ENCODE measurements around the gene SLC4A9. TPM values are rescaled to one million over a fixed set of nuclear protein-coding genes. Genes with fewer than 3 reads are reported as not detected.

The SLC4A9 gene
- total RNA-seq, 4 donors from 2014 or later, result 0.48 to 3.0 (median 0.82) TPM; not detected in 1

GRCh38 chr5:140400730-140401361 is 40.9 kb downstream of the SLC4A9 start:
- 0 to 1% methylated on average over 2 to 54 of the region's 54 CpGs for WGBS, 2 donors (ENCODE audit: low coverage in 1 of 2)
- peak overlapping the region; percentile 92 to 99 (median 96) for H3K27ac ChIP-seq
- H3K27me3 ChIP-seq, result no peaks in the 10 kb centered on the region
- H3K4me1 ChIP-seq, result peaks cover 18 to 41% (median 32%) of the 10 kb centered on the region in 4 donors
- H3K36me3 ChIP-seq, result no peaks in the 10 kb centered on the region
- no peak for TF ChIP-seq CTCF (IDR thresholded peaks at IDR 0.05)
- no peak for TF ChIP-seq EP300 (IDR thresholded peaks at IDR 0.05; ENCODE audit: low read depth)
- TF ChIP-seq POLR2A (IDR thresholded peaks at IDR 0.05), result peak; percentile 54
- peak; percentile 41 to 75 (median 54) for TF ChIP-seq POLR2AphosphoS5 (IDR thresholded peaks at IDR 0.05)
- intact Hi-C loops (cut with DNase I; ENCODE audit: low total_unique reads), result loop anchor here (10.0 kb wide), 1 partner anchor 234 kb away; the partner anchor contains the start of genes CD14 and TMCO6
- in situ Hi-C loops (cut with MboI; ENCODE audit: low pct_ligation_motif_present in 1 of 4, low pct_unique_long_range_greater_than_20kb in 1 of 4, low sequenced_read_pairs in 3 of 4), result loop anchor here in 1 of 4 donors (25.0 kb wide), 1 partner anchor 286 kb away; the partner anchor contains the start of genes HARS1 and HARS2
- peak; percentile 93 for DNase-seq
- H3K9me3 ChIP-seq, result no peaks in the 10 kb centered on the region
- peak overlapping the region; percentile 64 to 90 (median 74) for H3K4me3 ChIP-seq

GRCh38 chr5:140401362-140402257 is 41.6 kb downstream of the SLC4A9 start, which contains the start of gene ANKHD1:
Gene ANKHD1 (plus strand): TSS chr5:140401833. CDS start chr5:140401968, 135 bp downstream.
- Histone ChIP-seq H3K4me1 (peaks cover 18 to 41% (median 33%) of the 10 kb centered on the region in 4 donors), H3K4me3 (peak within 1 kb of the TSS; percentile 84 to 90 (median 89)), H3K36me3 (peaks cover 0 to 1% (median 0%) of the 10 kb centered on the region in 4 donors), H3K27ac (peak within 1 kb of the TSS; percentile 94 to 99 (median 97)), H3K9me3 (no peaks in the 10 kb centered on the region), H3K27me3 (no peaks in the 10 kb centered on the region)
- intact Hi-C loops (cut with DNase I; ENCODE audit: low total_unique reads) (loop anchor here (10.0 kb wide), 1 partner anchor 233 kb away; the partner anchor contains the start of genes CD14 and TMCO6), in situ Hi-C loops (cut with MboI; ENCODE audit: low pct_ligation_motif_present in 1 of 4, low pct_unique_long_range_greater_than_20kb in 1 of 4, low sequenced_read_pairs in 3 of 4) (loop anchor here in 1 of 4 donors (25.0 kb wide), 1 partner anchor 286 kb away; the partner anchor contains the start of genes HARS1 and HARS2)
- WGBS, 2 donors (ENCODE audit: low coverage in 1 of 2), result 0% methylated on average over 63 of the region's 83 CpGs; no CpG with 5 or more reads in 1 of the 2 donors
- DNase-seq, result peak; percentile 98
- peak in 2 of 5 experiments; percentile 6 to 7 for TF ChIP-seq CTCF (IDR thresholded peaks at IDR 0.05)
- peak; percentile 98 for TF ChIP-seq POLR2A (IDR thresholded peaks at IDR 0.05)
- TF ChIP-seq POLR2AphosphoS5 (IDR thresholded peaks at IDR 0.05), result peak; percentile 98 to 99 (median 98)
- no peak for TF ChIP-seq EP300 (IDR thresholded peaks at IDR 0.05; ENCODE audit: low read depth)

- Histone ChIP-seq H3K27ac (peak overlapping the region; percentile 94 to 99 (median 97)), H3K4me3 (peak overlapping the region; percentile 84 to 90 (median 89)), H3K36me3 (peaks cover 0 to 4% (median 0%) of the 10 kb centered on the region in 4 donors), H3K27me3 (no peaks in the 10 kb centered on the region), H3K9me3 (no peaks in the 10 kb centered on the region), H3K4me1 (peaks cover 18 to 48% (median 35%) of the 10 kb centered on the region in 4 donors)
- WGBS, 2 donors (ENCODE audit: low coverage in 1 of 2), result 4% methylated on average over 29 of the region's 36 CpGs; no CpG with 5 or more reads in 1 of the 2 donors
- DNase-seq, result peak; percentile 36
- intact Hi-C loops (cut with DNase I; ENCODE audit: low total_unique reads) (loop anchor here (10.0 kb wide), 1 partner anchor 232 kb away; the partner anchor contains the start of genes CD14 and TMCO6), in situ Hi-C loops (cut with MboI; ENCODE audit: low pct_ligation_motif_present in 1 of 4, low pct_unique_long_range_greater_than_20kb in 1 of 4, low sequenced_read_pairs in 3 of 4) (loop anchor here in 1 of 4 donors (25.0 kb wide), 1 partner anchor 285 kb away; the partner anchor contains the start of genes HARS1 and HARS2)
- TF ChIP-seq POLR2AphosphoS5 (IDR thresholded peaks at IDR 0.05), result no peak
- peak in 1 of 5 experiments; percentile 3 for TF ChIP-seq CTCF (IDR thresholded peaks at IDR 0.05)
- TF ChIP-seq POLR2A (IDR thresholded peaks at IDR 0.05), result no peak
These were observed 42.5 kb downstream of the SLC4A9 start for GRCh38 chr5:140402258-140403074.

Data from transverse colon (tissue), 4 donors.